ENCODE results near the gene LTBP1. TPM values are rescaled to one million over a fixed set of nuclear protein-coding genes. Genes with fewer than 3 reads are reported as not detected.

The LTBP1 gene
- total RNA-seq, 4 donors from 2014 or later = 8.7 to 18.7 (median 13.0) TPM

- Histone ChIP-seq H3K27ac (no peak overlapping the region), H3K4me1 (peaks cover 5% of the 10 kb centered on the region), H3K36me3 (no peaks in the 10 kb centered on the region), H3K27me3 (no peaks in the 10 kb centered on the region), H3K9me3 (peaks cover 4% of the 10 kb centered on the region), H3K4me3 (no peak overlapping the region)
- no peak for DNase-seq (ENCODE audit: low spot score in 2 of 2)
- TF ChIP-seq POLR2A (IDR thresholded peaks at IDR 0.05) (no peak), POLR2AphosphoS5 (IDR thresholded peaks at IDR 0.05) (no peak), CTCF (IDR thresholded peaks at IDR 0.05) (no peak), EP300 (IDR thresholded peaks at IDR 0.05) (no peak)
Measured at GRCh38 chr2:33267756-33268155, 321.0 kb downstream of the LTBP1 start.

GRCh38 chr2:33268246-33268831 is 321.6 kb downstream of the LTBP1 start:
- H3K27me3 ChIP-seq = no peaks in the 10 kb centered on the region
- 71% methylated on average over 4 of the region's 4 CpGs for WGBS
- H3K4me1 ChIP-seq = peaks cover 5% of the 10 kb centered on the region
- H3K36me3 ChIP-seq = no peaks in the 10 kb centered on the region
- no peak for DNase-seq (ENCODE audit: low spot score in 2 of 2)
- H3K9me3 ChIP-seq = peaks cover 4% of the 10 kb centered on the region
- TF ChIP-seq POLR2A (IDR thresholded peaks at IDR 0.05) = no peak
- no peak for TF ChIP-seq POLR2AphosphoS5 (IDR thresholded peaks at IDR 0.05)
- TF ChIP-seq CTCF (IDR thresholded peaks at IDR 0.05) = no peak
- TF ChIP-seq EP300 (IDR thresholded peaks at IDR 0.05) = no peak
- H3K27ac ChIP-seq = no peak overlapping the region
- H3K4me3 ChIP-seq = no peak overlapping the region

- no peak for TF ChIP-seq CTCF (IDR thresholded peaks at IDR 0.05)
- TF ChIP-seq POLR2A (IDR thresholded peaks at IDR 0.05) = no peak
- TF ChIP-seq EP300 (IDR thresholded peaks at IDR 0.05) = no peak
- no peak for TF ChIP-seq POLR2AphosphoS5 (IDR thresholded peaks at IDR 0.05)
- Histone ChIP-seq H3K27ac (no peak overlapping the region), H3K36me3 (no peaks in the 10 kb centered on the region), H3K4me1 (peaks cover 12% of the 10 kb centered on the region), H3K27me3 (no peaks in the 10 kb centered on the region), H3K4me3 (no peak overlapping the region), H3K9me3 (no peaks in the 10 kb centered on the region)
- DNase-seq (ENCODE audit: low spot score in 2 of 2) = no peak
- 89% methylated on average over 4 of the region's 4 CpGs for WGBS
Measured at GRCh38 chr2:33272001-33272400, 325.2 kb downstream of the LTBP1 start.

GRCh38 chr2:33273479-33273878 is 326.7 kb downstream of the LTBP1 start:
- no peak for DNase-seq (ENCODE audit: low spot score in 2 of 2)
- no peaks in the 10 kb centered on the region for H3K36me3 ChIP-seq
- WGBS = 87% methylated on average over 1 of the region's 1 CpG
- H3K4me3 ChIP-seq = no peak overlapping the region
- TF ChIP-seq POLR2AphosphoS5 (IDR thresholded peaks at IDR 0.05) (no peak), CTCF (IDR thresholded peaks at IDR 0.05) (no peak), POLR2A (IDR thresholded peaks at IDR 0.05) (no peak), EP300 (IDR thresholded peaks at IDR 0.05) (no peak)
- H3K27me3 ChIP-seq = no peaks in the 10 kb centered on the region
- no peaks in the 10 kb centered on the region for H3K9me3 ChIP-seq
- no peak overlapping the region for H3K27ac ChIP-seq
- H3K4me1 ChIP-seq = peaks cover 12% of the 10 kb centered on the region

- no peak overlapping the region for H3K27ac ChIP-seq
- TF ChIP-seq POLR2AphosphoS5 (IDR thresholded peaks at IDR 0.05) = no peak
- no peak for TF ChIP-seq EP300 (IDR thresholded peaks at IDR 0.05)
- no peak for TF ChIP-seq POLR2A (IDR thresholded peaks at IDR 0.05)
- no peak for TF ChIP-seq CTCF (IDR thresholded peaks at IDR 0.05)
- WGBS = 93% methylated on average over 5 of the region's 5 CpGs
Measured at GRCh38 chr2:33274524-33274923, 327.8 kb downstream of the LTBP1 start.

More at GRCh38 chr2:33274524-33274923, 327.8 kb downstream of the LTBP1 start:
- H3K4me3 ChIP-seq = no peak overlapping the region
- DNase-seq (ENCODE audit: low spot score in 2 of 2) = no peak
- H3K4me1 ChIP-seq = peaks cover 15% of the 10 kb centered on the region
- H3K9me3 ChIP-seq = no peaks in the 10 kb centered on the region
- H3K36me3 ChIP-seq = no peaks in the 10 kb centered on the region
- H3K27me3 ChIP-seq = no peaks in the 10 kb centered on the region

Measured in suprapubic skin (tissue), 4 donors.